Measurements from ENCODE around the gene MYO5A. TPM values are rescaled to one million over a fixed set of nuclear protein-coding genes. Genes with fewer than 3 reads are reported as not detected.

The MYO5A gene
- polyA plus RNA-seq, 3 donors: 6.9 to 33.5 (median 16.6) TPM

- Mint-ChIP-seq H3K27me3 (ENCODE audit: low read depth in 3 of 3) (peaks cover 12 to 17% (median 12%) of the 10 kb centered on the region in 3 donors), H3K27ac (no peak overlapping the region), H3K36me3 (no peaks in the 10 kb centered on the region), H3K9me3 (peaks cover 0 to 7% (median 0%) of the 10 kb centered on the region in 7 donors), H3K4me3 (no peak overlapping the region), H3K4me1 (peaks cover 17% of the 10 kb centered on the region)
- Histone ChIP-seq H3K9ac (ENCODE audit: insufficient read depth, low read length, poor library complexity, severe bottlenecking) (no peak overlapping the region), H4K20me1 (ENCODE audit: insufficient read depth, low read length) (no peaks in the 10 kb centered on the region), H3K4me2 (replicated peaks; ENCODE audit: extremely low read depth, low read length, poor library complexity, severe bottlenecking) (no peak overlapping the region), H2AFZ (ENCODE audit: insufficient read depth, low read depth, low read length, poor library complexity, severe bottlenecking) (no peak overlapping the region), H3K4me1 (ENCODE audit: control insufficient read depth in 1 of 2, insufficient read depth in 2 of 2, low read length in 2 of 2) (peaks cover 10 to 16% of the 10 kb centered on the region in 2 donors), H3K4me3 (replicated peaks in 1 of 3; ENCODE audit: low read depth in 2 of 3, low read length in 3 of 3) (no peak overlapping the region), H3K79me2 (ENCODE audit: insufficient read depth, low read length) (no peaks in the 10 kb centered on the region), H3K36me3 (replicated peaks in 1 of 2; ENCODE audit: control insufficient read depth in 1 of 2, insufficient read depth in 2 of 2, low read length in 2 of 2) (no peaks in the 10 kb centered on the region), H3K27me3 (ENCODE audit: control insufficient read depth in 2 of 2, insufficient read depth in 2 of 2, low read length in 2 of 2) (peaks cover under 1 to 6% of the 10 kb centered on the region in 2 donors), H3K9me3 (replicated peaks in 1 of 2; ENCODE audit: control insufficient read depth in 1 of 2, insufficient read depth in 1 of 2, low read length in 2 of 2) (no peaks in the 10 kb centered on the region), H3K27ac (ENCODE audit: low read depth in 1 of 2, low read length in 2 of 2) (no peak overlapping the region)
- DNase-seq: no peak
- 100% methylated on average over 4 of the region's 5 CpGs for WGBS (ENCODE audit: insufficient coverage)
- no peak for TF ChIP-seq CTCF (IDR thresholded peaks at IDR 0.05)
- intact Hi-C loops (cut with micrococcal nuclease): no loop called here
Measured at GRCh38 chr15:52288986-52289385, 239.7 kb downstream of the MYO5A start.

- Histone ChIP-seq H2AFZ (ENCODE audit: insufficient read depth, low read depth, low read length, poor library complexity, severe bottlenecking) (no peak overlapping the region), H3K79me2 (ENCODE audit: insufficient read depth, low read length) (no peaks in the 10 kb centered on the region), H3K27me3 (ENCODE audit: control insufficient read depth in 2 of 2, insufficient read depth in 2 of 2, low read length in 2 of 2) (no peaks in the 10 kb centered on the region), H3K9me3 (replicated peaks in 1 of 2; ENCODE audit: control insufficient read depth in 1 of 2, insufficient read depth in 1 of 2, low read length in 2 of 2) (no peaks in the 10 kb centered on the region), H3K4me3 (replicated peaks in 1 of 3; ENCODE audit: low read depth in 2 of 3, low read length in 3 of 3) (no peak overlapping the region), H3K4me1 (ENCODE audit: control insufficient read depth in 1 of 2, insufficient read depth in 2 of 2, low read length in 2 of 2) (peaks cover 3 to 9% of the 10 kb centered on the region in 2 donors), H4K20me1 (ENCODE audit: insufficient read depth, low read length) (no peaks in the 10 kb centered on the region), H3K4me2 (replicated peaks; ENCODE audit: extremely low read depth, low read length, poor library complexity, severe bottlenecking) (no peak overlapping the region), H3K36me3 (replicated peaks in 1 of 2; ENCODE audit: control insufficient read depth in 1 of 2, insufficient read depth in 2 of 2, low read length in 2 of 2) (no peaks in the 10 kb centered on the region), H3K9ac (ENCODE audit: insufficient read depth, low read length, poor library complexity, severe bottlenecking) (no peak overlapping the region), H3K27ac (ENCODE audit: low read depth in 1 of 2, low read length in 2 of 2) (no peak overlapping the region)
- H3K27ac Mint-ChIP-seq: peak overlapping the region in 1 of 7 donors; percentile 30
- H3K4me3 Mint-ChIP-seq: no peak overlapping the region
- H3K36me3 Mint-ChIP-seq: no peaks in the 10 kb centered on the region
- WGBS (ENCODE audit: insufficient coverage): 96% methylated on average over 10 of the region's 13 CpGs
- intact Hi-C loops (cut with micrococcal nuclease): no loop called here
- no peak for TF ChIP-seq CTCF (IDR thresholded peaks at IDR 0.05)
- no peak for DNase-seq
- peaks cover 10% of the 10 kb centered on the region for H3K4me1 Mint-ChIP-seq
- peaks cover 0 to 7% (median 0%) of the 10 kb centered on the region in 7 donors for H3K9me3 Mint-ChIP-seq
- peaks cover 5 to 10% (median 8%) of the 10 kb centered on the region in 3 donors for H3K27me3 Mint-ChIP-seq (ENCODE audit: low read depth in 3 of 3)
Measured at GRCh38 chr15:52288051-52288942, 240.4 kb downstream of the MYO5A start.
